ENCODE results near the gene DCTN1.
"Not testable (repeated sequence)": the region's sequence is repeated elsewhere in the genome, so short reads cannot be mapped to it uniquely, and the experiment has no call there.

The DCTN1 gene

GRCh38 chr2:74336227-74336626 is 43.9 kb downstream of the DCTN1 start:
- H3K36me3 ChIP-seq (replicated peaks); DNase-seq (ENCODE audit: low spot score in 2 of 2); H3K4me1 ChIP-seq; H3K27me3 ChIP-seq (ENCODE audit: low read depth); H3K4me3 ChIP-seq; H3K9me3 ChIP-seq: not testable (repeated sequence)
- in situ Hi-C loops (cut with MboI; ENCODE audit: low sequenced_read_pairs): loop anchor here (5.0 kb wide), 1 partner anchor 84 kb away; no protein-coding TSS in a partner anchor

- Histone ChIP-seq H3K9me3 (no peaks in the 10 kb centered on the region), H3K27me3 (ENCODE audit: low read depth) (no peaks in the 10 kb centered on the region), H3K4me3 (no peak overlapping the region), H3K4me1 (no peaks in the 10 kb centered on the region), H3K36me3 (replicated peaks) (no peaks in the 10 kb centered on the region)
- in situ Hi-C loops (cut with MboI; ENCODE audit: low sequenced_read_pairs): loop anchor here (5.0 kb wide), 1 partner anchor 83 kb away; no protein-coding TSS in a partner anchor
- DNase-seq (ENCODE audit: low spot score in 2 of 2): peak; percentile 79 to 88
Observed at GRCh38 chr2:74334931-74335333, 45.2 kb downstream of the DCTN1 start.

GRCh38 chr2:74333896-74334586 is 46.1 kb downstream of the DCTN1 start:
- no peak for DNase-seq (ENCODE audit: low spot score in 2 of 2)
- no peaks in the 10 kb centered on the region for H3K9me3 ChIP-seq
- no peaks in the 10 kb centered on the region for H3K27me3 ChIP-seq (ENCODE audit: low read depth)
- H3K4me3 ChIP-seq: no peak overlapping the region
- in situ Hi-C loops (cut with MboI; ENCODE audit: low sequenced_read_pairs): no loop called here
- H3K36me3 ChIP-seq (replicated peaks): no peaks in the 10 kb centered on the region
- no peaks in the 10 kb centered on the region for H3K4me1 ChIP-seq

- DNase-seq (ENCODE audit: low spot score in 2 of 2): peak in 1 of 2 experiments; percentile 55
- in situ Hi-C loops (cut with MboI; ENCODE audit: low sequenced_read_pairs): no loop called here
- Histone ChIP-seq H3K9me3 (no peaks in the 10 kb centered on the region), H3K4me3 (no peak overlapping the region), H3K4me1 (no peaks in the 10 kb centered on the region), H3K27me3 (ENCODE audit: low read depth) (no peaks in the 10 kb centered on the region), H3K36me3 (replicated peaks) (no peaks in the 10 kb centered on the region)
Observed at GRCh38 chr2:74333175-74333574, 46.9 kb downstream of the DCTN1 start.

GRCh38 chr2:74332550-74333174 is 47.4 kb downstream of the DCTN1 start:
- no peaks in the 10 kb centered on the region for H3K4me1 ChIP-seq
- DNase-seq (ENCODE audit: low spot score in 2 of 2): no peak
- no peaks in the 10 kb centered on the region for H3K9me3 ChIP-seq
- H3K4me3 ChIP-seq: no peak overlapping the region
- no peaks in the 10 kb centered on the region for H3K36me3 ChIP-seq (replicated peaks)
- in situ Hi-C loops (cut with MboI; ENCODE audit: low sequenced_read_pairs): no loop called here
- no peaks in the 10 kb centered on the region for H3K27me3 ChIP-seq (ENCODE audit: low read depth)

GRCh38 chr2:74328573-74328972 is 51.5 kb downstream of the DCTN1 start:
- Histone ChIP-seq H3K27me3 (ENCODE audit: low read depth) (no peaks in the 10 kb centered on the region), H3K9me3 (no peaks in the 10 kb centered on the region), H3K4me1 (no peaks in the 10 kb centered on the region; the same call in 1 of the 2 replicates), H3K4me3 (no peak overlapping the region), H3K36me3 (replicated peaks) (no peaks in the 10 kb centered on the region)
- DNase-seq (ENCODE audit: low spot score in 2 of 2): no peak
- in situ Hi-C loops (cut with MboI; ENCODE audit: low sequenced_read_pairs): no loop called here

- Histone ChIP-seq H3K36me3 (replicated peaks) (no peaks in the 10 kb centered on the region), H3K9me3 (no peaks in the 10 kb centered on the region), H3K27me3 (ENCODE audit: low read depth) (no peaks in the 10 kb centered on the region), H3K4me3 (no peak overlapping the region), H3K4me1 (no peaks in the 10 kb centered on the region; the same call in 1 of the 2 replicates)
- no peak for DNase-seq (ENCODE audit: low spot score in 2 of 2)
- in situ Hi-C loops (cut with MboI; ENCODE audit: low sequenced_read_pairs): no loop called here
Observed at GRCh38 chr2:74328074-74328473, 52.0 kb downstream of the DCTN1 start.

GRCh38 chr2:74327627-74328026 is 52.5 kb downstream of the DCTN1 start:
- Histone ChIP-seq H3K36me3 (replicated peaks) (no peaks in the 10 kb centered on the region), H3K9me3 (no peaks in the 10 kb centered on the region), H3K4me3 (no peak overlapping the region), H3K4me1 (no peaks in the 10 kb centered on the region; the same call in 1 of the 2 replicates), H3K27me3 (ENCODE audit: low read depth) (no peaks in the 10 kb centered on the region)
- in situ Hi-C loops (cut with MboI; ENCODE audit: low sequenced_read_pairs): no loop called here
- DNase-seq (ENCODE audit: low spot score in 2 of 2): no peak

GRCh38 chr2:74327199-74327598 is 52.9 kb downstream of the DCTN1 start:
- Histone ChIP-seq H3K4me1 (no peaks in the 10 kb centered on the region; the same call in 1 of the 2 replicates), H3K4me3 (no peak overlapping the region), H3K27me3 (ENCODE audit: low read depth) (no peaks in the 10 kb centered on the region), H3K9me3 (no peaks in the 10 kb centered on the region), H3K36me3 (replicated peaks) (no peaks in the 10 kb centered on the region)
- in situ Hi-C loops (cut with MboI; ENCODE audit: low sequenced_read_pairs): no loop called here
- no peak for DNase-seq (ENCODE audit: low spot score in 2 of 2)

GRCh38 chr2:74325815-74326214 is 54.3 kb downstream of the DCTN1 start:
- Histone ChIP-seq H3K4me3 (no peak overlapping the region), H3K27me3 (ENCODE audit: low read depth) (no peaks in the 10 kb centered on the region), H3K36me3 (replicated peaks) (no peaks in the 10 kb centered on the region), H3K9me3 (no peaks in the 10 kb centered on the region), H3K4me1 (no peaks in the 10 kb centered on the region; the same call in 1 of the 2 replicates)
- in situ Hi-C loops (cut with MboI; ENCODE audit: low sequenced_read_pairs): no loop called here
- no peak for DNase-seq (ENCODE audit: low spot score in 2 of 2)

- H3K4me1 ChIP-seq: peaks cover 4% of the 10 kb centered on the region; the same call in 1 of the 2 replicates
- in situ Hi-C loops (cut with MboI; ENCODE audit: low sequenced_read_pairs): no loop called here
- no peaks in the 10 kb centered on the region for H3K27me3 ChIP-seq (ENCODE audit: low read depth)
- no peaks in the 10 kb centered on the region for H3K9me3 ChIP-seq
- H3K36me3 ChIP-seq (replicated peaks): no peaks in the 10 kb centered on the region
- no peak for DNase-seq (ENCODE audit: low spot score in 2 of 2)
- no peak overlapping the region for H3K4me3 ChIP-seq
Observed at GRCh38 chr2:74321737-74322136, 58.4 kb downstream of the DCTN1 start.

GRCh38 chr2:74317701-74318100 is 62.4 kb downstream of the DCTN1 start:
- no peak for DNase-seq (ENCODE audit: low spot score in 2 of 2)
- in situ Hi-C loops (cut with MboI; ENCODE audit: low sequenced_read_pairs): no loop called here

GRCh38 chr2:74316627-74317295 is 63.4 kb downstream of the DCTN1 start:
- no peak for DNase-seq (ENCODE audit: low spot score in 2 of 2)
- H3K36me3 ChIP-seq (replicated peaks): no peaks in the 10 kb centered on the region
- H3K27me3 ChIP-seq (ENCODE audit: low read depth): no peaks in the 10 kb centered on the region
- in situ Hi-C loops (cut with MboI; ENCODE audit: low sequenced_read_pairs): no loop called here
- H3K4me1 ChIP-seq: peaks cover 4% of the 10 kb centered on the region; the same call in 1 of the 2 replicates
- no peaks in the 10 kb centered on the region for H3K9me3 ChIP-seq
- no peak overlapping the region for H3K4me3 ChIP-seq

More at GRCh38 chr2:74317701-74318100, 62.4 kb downstream of the DCTN1 start:
- Histone ChIP-seq H3K9me3 (no peaks in the 10 kb centered on the region), H3K36me3 (replicated peaks) (no peaks in the 10 kb centered on the region), H3K4me3 (no peak overlapping the region), H3K4me1 (peaks cover 4% of the 10 kb centered on the region; the same call in 1 of the 2 replicates), H3K27me3 (ENCODE audit: low read depth) (no peaks in the 10 kb centered on the region)

GRCh38 chr2:74314107-74314506 is 66.0 kb downstream of the DCTN1 start:
- Histone ChIP-seq H3K27me3 (ENCODE audit: low read depth) (no peaks in the 10 kb centered on the region), H3K36me3 (replicated peaks) (no peaks in the 10 kb centered on the region), H3K4me1 (peaks cover 4% of the 10 kb centered on the region; the same call in 1 of the 2 replicates), H3K9me3 (no peaks in the 10 kb centered on the region), H3K4me3 (no peak overlapping the region)
- DNase-seq (ENCODE audit: low spot score in 2 of 2): no peak
- in situ Hi-C loops (cut with MboI; ENCODE audit: low sequenced_read_pairs): no loop called here

All from HAP-1 (cell line).